Fibroblast of peridontal ligament (primary cell): Measurements from ENCODE around the gene ADAT1.
A peak's percentile ranks its signal among the peaks of the same experiment; 100 is the strongest.

ENCODE experiments used
- DNase-seq: peaks from one replicate; pipeline ENCODE4 v3.0.0-alpha.2; 2010; ENCODE audit errors: extremely low read depth

ADAT1 gene

DNA sequence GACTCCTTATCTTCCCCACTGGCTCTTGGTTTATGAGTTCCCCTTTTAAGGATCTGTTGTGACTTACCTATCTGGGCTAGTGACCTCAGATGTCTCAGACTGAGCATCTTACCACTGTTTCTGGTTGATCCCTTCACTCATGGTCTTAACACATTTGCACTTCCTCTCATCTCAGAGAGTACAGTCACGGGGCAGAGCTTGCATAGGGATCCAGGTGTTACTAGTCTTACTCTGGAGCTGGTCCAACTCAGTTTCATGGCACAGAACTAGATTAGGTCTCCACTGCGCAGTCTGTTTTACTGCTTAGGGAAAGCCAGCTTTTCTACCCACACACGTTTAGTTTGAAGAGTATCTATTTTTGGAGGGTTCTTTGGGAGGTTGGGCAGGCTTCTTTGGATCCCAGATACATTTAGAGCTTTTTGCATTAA, 46.7 kb downstream of the ADAT1 start:
- no peak for DNase-seq

DNA sequence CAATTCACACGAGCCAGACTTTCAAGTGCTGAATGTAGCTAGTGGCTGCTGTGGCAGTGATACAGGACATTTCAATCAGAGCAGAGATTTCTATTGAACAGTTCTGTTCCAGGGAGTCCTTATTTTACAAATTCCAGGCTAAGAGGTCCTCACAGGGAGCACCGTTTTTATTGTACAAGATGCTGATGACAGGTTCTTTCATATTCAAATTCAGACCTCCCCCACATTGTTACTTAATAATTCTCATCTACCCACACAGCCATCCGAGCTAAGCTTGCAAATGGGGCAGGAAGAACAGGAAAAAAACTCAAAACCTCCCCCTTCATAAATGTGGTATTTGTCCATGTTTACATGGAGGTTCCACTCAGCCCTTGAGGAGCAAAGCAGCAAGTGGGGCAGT, 47.1 kb downstream of the ADAT1 start:
- no peak for DNase-seq

GRCh38 chr16:75573955-75574354, 49.1 kb downstream of the ADAT1 start:
- DNase-seq, result no peak

- no peak for DNase-seq
Observed at GRCh38 chr16:75572864-75573542, 50.1 kb downstream of the ADAT1 start.

DNA sequence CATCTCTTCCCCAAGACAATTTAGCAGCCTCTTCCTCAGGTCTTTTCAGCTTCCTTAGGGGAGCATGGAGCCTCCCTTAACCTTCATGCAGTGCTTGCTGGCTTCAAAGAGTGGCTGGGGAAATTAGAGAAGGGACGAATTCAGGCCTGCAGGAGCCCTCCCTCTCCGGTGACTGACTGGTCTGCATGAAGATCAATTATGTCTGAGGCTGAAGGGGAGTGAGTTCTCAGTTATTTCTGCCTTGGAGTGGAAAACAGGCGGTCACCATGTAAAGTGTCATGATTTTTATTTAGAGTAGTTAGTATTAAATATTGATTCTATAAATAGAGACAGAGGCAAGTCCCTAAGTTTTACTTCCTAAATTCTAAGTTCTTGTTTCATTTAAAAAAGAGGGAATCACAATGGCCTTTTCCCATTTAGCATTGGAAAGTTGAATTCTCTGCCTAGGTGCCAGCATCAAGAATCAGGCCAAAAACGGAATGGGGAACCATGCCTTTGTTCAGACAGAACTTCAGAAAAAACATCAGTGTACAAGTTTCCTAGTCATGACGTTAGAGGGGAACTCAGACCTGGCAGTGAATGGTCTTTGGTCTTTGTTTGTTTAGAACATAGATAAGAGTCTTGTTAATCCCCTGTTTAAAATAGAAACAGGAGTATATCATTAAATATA, 52.5 kb downstream of the ADAT1 start:
- no peak for DNase-seq

DNA sequence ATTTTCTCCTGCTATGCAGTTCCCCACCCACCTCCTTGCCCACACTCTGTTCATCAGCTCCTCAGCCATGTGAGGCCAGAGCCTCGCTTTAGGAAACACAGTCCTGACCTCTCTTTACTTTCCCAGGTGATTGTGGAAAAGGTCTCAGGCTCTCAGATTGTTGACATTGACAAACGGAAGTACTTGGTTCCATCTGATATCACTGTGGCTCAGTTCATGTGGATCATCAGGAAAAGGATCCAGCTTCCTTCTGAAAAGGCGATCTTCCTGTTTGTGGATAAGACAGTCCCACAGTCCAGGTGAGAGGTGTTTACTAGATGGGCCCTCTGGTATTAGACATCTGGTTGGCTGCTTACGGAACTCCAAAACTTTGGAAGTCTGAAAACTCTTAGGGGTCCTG, 55.2 kb downstream of the ADAT1 start:
- no peak for DNase-seq

DNA sequence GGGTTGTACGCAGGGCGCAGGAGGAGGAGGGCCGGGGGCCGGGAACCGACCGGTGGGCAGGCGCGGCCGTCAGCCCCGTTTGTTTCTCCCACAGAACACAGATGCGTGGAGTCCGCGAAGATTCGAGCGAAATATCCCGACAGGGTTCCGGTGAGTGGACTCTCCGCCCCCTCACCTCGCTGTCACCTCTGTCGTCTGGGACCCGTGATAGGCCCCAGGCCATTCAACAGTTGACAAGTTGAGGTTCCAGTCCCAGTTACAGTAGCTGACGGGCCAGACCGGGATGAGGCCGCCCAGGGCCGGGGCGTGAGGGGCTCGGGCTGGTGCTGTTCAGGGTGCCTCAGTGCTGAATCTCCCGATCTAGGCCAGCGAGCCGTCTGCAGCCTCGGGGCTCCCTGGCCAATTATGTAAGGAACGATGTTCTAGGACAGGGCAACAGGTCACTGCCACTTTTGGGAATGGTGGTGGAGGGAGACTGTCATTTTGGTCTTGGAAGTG, 56.3 kb downstream of the ADAT1 start:
- DNase-seq, result no peak

DNA sequence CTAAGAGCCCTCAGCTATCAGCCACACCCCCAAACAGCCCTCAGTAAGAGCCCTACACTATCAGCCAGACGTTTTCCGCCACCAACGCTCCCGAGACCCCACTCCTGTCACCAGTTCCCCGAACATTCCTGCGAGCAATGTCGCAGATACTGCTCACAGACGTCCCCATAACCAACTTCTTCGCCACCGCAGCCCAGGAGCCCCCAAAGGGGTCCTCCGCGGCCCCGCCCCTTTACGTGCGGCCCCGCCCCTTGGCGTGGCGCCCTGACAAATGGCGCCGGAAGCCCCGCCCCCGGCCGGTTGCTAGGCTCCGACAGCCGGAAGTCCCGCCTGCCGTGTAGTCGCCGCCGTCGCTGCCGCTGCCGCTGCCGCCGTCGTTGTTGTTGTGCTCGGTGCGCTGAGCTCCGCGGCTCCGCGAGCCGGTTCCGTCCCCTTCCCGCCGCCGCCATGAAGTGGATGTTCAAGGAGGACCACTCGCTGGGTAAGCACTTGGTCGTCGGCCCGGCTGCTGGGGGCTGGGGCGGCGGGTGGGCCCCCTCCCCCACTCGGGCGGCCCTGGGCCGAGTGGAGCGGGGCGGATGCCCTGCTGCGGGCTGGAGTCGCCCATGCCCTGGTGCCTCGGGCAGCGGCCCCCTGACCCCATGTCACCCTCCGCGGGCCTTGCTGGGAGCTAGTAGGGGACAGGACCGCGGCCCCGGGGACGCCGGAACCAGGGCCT, 56.9 kb downstream of the ADAT1 start, which contains the start of gene GABARAPL2:
TSS of gene GABARAPL2 (plus strand) at position 340 of the 718 bp plus-strand sequence. CDS start at position 448, 108 bp downstream.
- DNase-seq, result peak; percentile 57

DNA sequence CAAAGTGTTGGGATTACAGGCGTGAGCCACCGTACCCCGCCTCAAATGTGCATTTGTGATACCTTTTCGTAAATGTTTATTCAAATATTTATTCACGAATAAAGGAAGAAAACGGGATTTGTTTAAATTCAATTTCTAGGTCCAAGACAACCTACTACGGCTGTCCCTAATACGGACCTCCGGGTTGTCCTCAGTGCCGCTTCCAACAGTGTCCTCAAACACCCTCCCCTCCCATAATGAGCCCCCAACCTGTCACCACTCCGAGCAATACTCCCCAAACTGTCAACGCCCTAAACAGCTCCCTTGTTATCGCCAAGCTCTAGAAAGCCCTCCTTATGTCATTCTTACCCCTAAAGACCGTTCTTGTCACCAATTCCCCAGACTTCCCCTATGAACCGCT, 57.4 kb downstream of the ADAT1 start:
- no peak for DNase-seq

GRCh38 chr16:75559564-75560372, 63.3 kb downstream of the ADAT1 start:
- peak; percentile 78 for DNase-seq

DNA sequence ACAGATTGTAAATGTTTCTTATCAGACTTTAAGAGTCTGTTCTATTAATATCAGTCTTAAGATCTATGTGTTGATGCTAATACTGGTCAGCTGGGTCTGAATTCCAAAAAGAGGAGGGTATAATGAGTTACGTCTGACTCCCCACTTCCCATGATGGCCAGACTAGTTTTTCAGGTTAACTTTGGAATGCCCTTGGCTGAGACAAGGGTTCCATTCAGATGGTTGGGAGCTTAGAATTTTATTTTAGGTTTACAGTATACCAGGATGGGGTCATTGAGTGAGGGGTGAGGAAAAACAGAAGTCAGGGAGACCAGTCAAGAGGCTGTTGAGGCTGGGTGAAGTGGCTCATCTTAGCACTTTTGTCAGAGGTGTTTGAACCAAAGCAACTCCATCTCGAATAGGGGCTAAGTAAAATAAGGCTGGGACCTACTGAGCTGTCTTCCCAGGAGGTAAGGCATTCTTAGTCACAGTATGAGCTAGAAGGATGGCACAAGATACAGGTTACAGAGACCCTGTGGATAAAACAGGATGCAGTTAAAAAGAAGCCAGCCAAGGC, 64.2 kb downstream of the ADAT1 start:
- DNase-seq, result no peak

DNA sequence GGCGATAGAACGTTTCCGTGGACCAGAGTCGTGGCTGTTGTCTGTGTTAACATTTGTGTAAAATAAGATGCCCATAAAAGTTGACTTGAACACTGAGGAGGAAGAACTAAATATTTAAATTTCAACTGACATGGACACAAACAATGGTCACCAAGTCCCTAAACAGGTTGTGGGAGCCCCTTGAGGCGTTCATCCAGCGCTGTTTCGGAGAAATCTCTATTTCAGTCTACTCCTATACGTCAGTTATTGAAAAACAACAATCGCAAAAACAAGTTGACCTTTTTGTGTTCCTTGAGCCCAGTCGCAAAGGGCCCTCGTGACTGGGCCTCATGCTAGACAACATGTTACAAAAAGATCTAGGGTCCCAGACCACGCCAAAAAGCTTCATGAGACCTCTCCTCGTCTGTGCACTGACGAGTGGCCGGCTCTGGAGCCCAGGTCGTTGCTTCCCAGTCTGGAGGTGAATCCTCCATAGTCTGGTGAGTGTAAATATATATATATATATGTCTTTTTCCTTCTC, 66.6 kb downstream of the ADAT1 start:
- no peak for DNase-seq

GRCh38 chr16:75555707-75556430, 67.2 kb downstream of the ADAT1 start, which contains the start of gene TMEM231:
TSS of gene TMEM231 (minus strand) at chr16:75556252. CDS start at chr16:75556209, 43 bp downstream.
- peak; percentile 89 for DNase-seq

DNA sequence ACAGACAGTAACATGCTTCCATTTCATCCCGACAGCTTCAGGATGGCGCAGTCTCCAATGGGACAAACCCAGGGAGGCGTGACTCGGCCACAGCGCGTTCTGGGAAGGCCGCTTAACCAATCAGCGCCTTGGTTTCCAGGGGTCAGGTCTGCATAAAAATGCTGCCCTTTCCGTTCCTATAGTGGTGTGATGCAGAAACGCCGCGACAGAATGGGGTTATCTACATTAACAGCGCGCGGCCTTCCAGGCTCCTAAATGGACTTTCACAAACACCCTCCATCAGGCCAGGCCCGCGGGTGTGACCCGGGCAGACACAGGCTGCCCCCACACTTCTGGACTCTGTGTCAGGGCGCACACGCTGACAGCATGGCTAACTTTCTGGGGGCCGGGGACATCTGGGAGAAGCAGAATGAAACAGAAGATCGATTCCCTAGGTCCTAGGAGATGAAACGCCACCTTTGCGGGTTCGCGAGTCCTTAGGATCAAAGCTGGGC, 67.8 kb downstream of the ADAT1 start:
- peak; percentile 89 for DNase-seq

DNA sequence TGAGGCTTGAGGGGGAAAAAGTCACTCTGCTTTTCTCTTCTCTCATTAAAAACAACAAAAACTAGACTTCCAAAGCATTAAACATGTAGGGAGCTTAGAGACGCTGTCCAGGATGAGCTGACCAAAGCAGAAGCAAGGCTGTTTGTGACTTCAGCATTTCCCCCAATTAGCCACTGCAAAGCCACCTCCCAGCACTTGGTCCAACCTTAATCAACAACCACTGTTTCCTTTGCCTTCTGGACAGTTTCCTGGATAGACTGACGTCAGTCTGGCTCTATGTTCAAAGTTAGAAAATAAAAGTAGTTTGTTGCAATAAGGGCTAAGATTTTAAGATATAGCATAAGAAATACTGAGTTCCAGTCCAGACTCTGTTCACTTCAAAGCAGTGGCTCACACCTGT, 70.1 kb downstream of the ADAT1 start:
- no peak for DNase-seq

DNA sequence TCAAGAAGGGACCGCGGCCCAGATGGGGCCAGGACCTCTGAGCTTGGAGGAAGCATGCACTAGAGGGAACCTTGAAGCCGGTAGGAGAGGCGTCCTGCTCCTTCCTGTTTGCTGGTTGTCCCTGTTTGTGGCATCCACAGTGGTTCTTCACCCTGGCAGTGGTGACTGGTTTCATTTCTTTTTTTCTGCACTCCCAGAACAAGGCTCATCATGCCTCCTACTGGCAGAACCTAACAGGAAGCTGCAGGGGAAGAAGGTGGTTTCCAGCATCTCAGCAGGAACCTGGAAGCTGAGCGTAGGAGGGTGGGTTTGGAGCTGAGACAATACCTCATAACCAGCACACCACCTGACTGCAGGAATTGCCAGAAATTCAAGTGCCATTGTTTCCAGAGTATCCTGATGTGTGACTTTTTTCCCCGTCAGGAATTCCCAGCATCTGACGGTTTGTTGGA, 72.8 kb downstream of the ADAT1 start:
- DNase-seq, result peak; percentile 47
